ENCODE measurements around the gene ETFB.
"Not testable (repeated sequence)": the region's sequence is repeated elsewhere in the genome, so short reads cannot be mapped to it uniquely, and the experiment has no call there.

ETFB gene

DNA sequence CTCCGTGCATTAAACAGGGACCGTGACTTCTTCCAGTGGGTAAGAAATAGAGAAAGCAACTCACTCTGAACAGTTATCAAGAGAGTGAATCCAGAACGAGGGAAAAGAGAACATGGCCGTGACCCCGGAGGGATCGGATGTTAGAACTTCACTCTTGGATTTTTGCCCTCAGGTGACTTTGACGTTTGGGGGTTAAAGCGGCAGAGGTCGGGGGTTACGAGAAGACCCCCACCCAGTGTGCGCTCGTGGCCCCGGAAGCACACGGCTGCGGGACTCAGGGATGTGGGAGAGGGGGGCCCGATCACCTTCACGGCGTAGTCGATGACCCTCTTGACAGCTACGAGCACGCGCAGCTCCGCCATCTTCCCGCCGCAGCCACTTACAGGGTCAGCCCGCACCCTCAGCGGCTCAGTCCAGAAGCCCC, at the start of gene ETFB:
Gene ETFB, minus strand, starts transcription at position 424 of the 424 bp plus-strand sequence. Its CDS starts 62 bp downstream, at position 362.
- Histone ChIP-seq H3K27ac (ENCODE audit: low read length) (peak within 1 kb of the TSS; percentile 96), H3K9me3 (ENCODE audit: control insufficient read depth in 1 of 2, low read length in 2 of 2) (no peaks in the 10 kb centered on the region), H3K27me3 (ENCODE audit: low read depth, low read length) (no peaks in the 10 kb centered on the region), H3K36me3 (ENCODE audit: control insufficient read depth in 1 of 2, insufficient read depth in 2 of 2, low read length in 2 of 2) (no peaks in the 10 kb centered on the region), H3K4me3 (ENCODE audit: low read depth in 1 of 2, low read length in 2 of 2) (peak within 1 kb of the TSS; percentile 89 to 99), H3K4me1 (ENCODE audit: control insufficient read depth in 1 of 2, insufficient read depth in 2 of 2, low read length in 2 of 2) (peaks cover 0 to 31% of the 10 kb centered on the region in 2 donors)

DNA sequence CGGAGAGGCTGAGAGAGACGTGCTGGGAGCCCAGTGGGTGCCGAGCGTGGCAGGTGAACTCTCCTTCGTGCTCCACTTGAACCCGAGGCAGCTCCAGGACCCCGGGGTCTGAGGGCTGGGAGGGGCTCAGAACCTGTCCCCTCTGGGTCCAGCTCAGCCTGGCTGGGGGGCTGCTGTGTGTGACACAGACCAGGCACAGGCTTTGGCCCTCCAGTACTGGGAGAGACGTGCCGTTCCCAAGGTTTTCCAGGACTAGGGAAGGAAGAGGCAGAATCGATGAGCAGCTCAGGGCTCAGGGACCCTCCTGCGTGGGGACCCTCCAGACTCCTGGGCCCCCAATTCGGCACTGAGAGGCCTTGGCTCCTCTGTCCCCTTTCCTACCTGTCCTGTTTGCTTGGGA, 49.0 kb upstream of the ETFB start:
- H3K27me3 ChIP-seq (ENCODE audit: low read depth, low read length), result no peaks in the 10 kb centered on the region
- no peak overlapping the region for H3K27ac ChIP-seq (ENCODE audit: low read length)
- H3K9me3 ChIP-seq (ENCODE audit: control insufficient read depth in 1 of 2, low read length in 2 of 2), result no peaks in the 10 kb centered on the region
- no peaks in the 10 kb centered on the region for H3K4me1 ChIP-seq (ENCODE audit: control insufficient read depth in 1 of 2, insufficient read depth in 2 of 2, low read length in 2 of 2)
- no peaks in the 10 kb centered on the region for H3K36me3 ChIP-seq (ENCODE audit: control insufficient read depth in 1 of 2, insufficient read depth in 2 of 2, low read length in 2 of 2)
- H3K4me3 ChIP-seq (ENCODE audit: low read depth in 1 of 2, low read length in 2 of 2), result no peak overlapping the region

DNA sequence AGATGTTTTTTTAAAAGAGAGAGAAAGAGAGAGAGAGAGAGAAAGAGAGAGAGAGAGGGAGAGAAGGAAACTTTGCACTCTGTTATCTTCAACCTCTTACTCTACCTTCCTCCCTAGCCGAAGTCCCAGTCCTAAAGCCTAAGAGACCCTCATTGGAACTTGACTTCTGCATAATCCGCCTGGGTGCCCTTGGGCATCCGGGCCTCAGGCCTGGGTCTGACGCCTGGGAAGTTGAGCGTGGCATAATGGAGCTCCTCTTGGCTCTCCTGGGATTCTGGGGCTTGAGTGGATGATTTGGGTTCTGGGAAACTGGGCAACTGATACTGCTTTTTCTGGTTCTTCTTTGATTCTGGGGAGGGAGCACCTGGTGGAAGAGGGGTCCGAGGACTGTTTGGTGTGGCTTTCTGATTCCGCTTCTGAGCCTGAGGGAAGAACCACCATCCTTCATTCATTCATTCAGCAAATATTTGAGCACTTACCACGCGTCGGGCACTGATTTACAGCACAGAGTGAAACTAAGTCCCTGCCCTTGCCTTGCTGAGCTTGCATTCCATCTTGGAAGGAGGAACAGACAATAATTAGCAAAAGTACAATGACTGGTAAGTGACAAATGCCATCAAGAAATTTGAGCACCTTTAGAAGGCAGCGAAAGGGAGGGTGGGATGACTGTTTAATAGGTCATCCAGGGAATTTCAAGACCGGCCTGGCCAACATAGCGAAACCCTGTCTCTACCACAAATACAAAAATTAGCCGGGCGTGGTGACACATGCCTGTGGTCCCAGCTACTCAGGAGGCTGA, 45.0 kb upstream of the ETFB start:
- Histone ChIP-seq H3K27ac (ENCODE audit: low read length) (no peak overlapping the region), H3K4me3 (ENCODE audit: low read depth in 1 of 2, low read length in 2 of 2) (no peak overlapping the region), H3K36me3 (ENCODE audit: control insufficient read depth in 1 of 2, insufficient read depth in 2 of 2, low read length in 2 of 2) (no peaks in the 10 kb centered on the region), H3K9me3 (ENCODE audit: control insufficient read depth in 1 of 2, low read length in 2 of 2) (no peaks in the 10 kb centered on the region), H3K4me1 (ENCODE audit: control insufficient read depth in 1 of 2, insufficient read depth in 2 of 2, low read length in 2 of 2) (peaks cover 0 to 3% of the 10 kb centered on the region in 2 donors), H3K27me3 (ENCODE audit: low read depth, low read length) (no peaks in the 10 kb centered on the region)

DNA sequence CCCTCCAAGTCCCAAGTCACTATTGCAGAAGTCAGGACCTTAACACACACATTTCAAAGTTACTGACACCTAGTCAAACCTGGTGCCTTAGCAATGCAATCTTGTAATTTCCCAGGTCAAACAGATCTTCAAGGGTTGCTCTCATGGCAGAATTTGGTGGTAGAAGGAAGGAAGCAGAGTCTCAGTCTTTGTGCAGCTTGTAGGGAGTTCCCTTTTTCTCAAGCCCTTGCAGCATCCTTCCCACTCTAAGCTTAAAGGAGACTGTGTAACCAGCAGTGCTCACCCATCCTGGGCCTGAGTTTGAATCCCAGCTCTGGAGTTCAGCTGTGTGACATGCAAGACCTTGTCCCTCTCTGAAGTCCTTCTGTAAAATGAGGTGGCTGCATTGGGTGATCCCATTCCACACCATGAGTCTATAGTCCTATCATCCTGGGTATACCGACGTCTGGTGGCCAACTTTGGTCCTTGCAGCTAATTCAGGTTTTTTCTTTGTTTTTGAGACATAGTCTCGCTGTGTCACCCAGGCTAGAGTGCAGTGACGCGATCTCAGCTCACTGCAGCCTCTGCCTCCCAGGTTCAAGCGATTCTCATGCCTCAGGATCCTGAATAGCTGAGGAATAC, 41.4 kb upstream of the ETFB start:
- no peaks in the 10 kb centered on the region for H3K36me3 ChIP-seq (ENCODE audit: control insufficient read depth in 1 of 2, insufficient read depth in 2 of 2, low read length in 2 of 2)
- peaks cover 0 to 6% of the 10 kb centered on the region in 2 donors for H3K9me3 ChIP-seq (ENCODE audit: control insufficient read depth in 1 of 2, low read length in 2 of 2)
- H3K27me3 ChIP-seq (ENCODE audit: low read depth, low read length), result no peaks in the 10 kb centered on the region
- no peak overlapping the region for H3K4me3 ChIP-seq (ENCODE audit: low read depth in 1 of 2, low read length in 2 of 2)
- peaks cover 0 to 3% of the 10 kb centered on the region in 2 donors for H3K4me1 ChIP-seq (ENCODE audit: control insufficient read depth in 1 of 2, insufficient read depth in 2 of 2, low read length in 2 of 2)
- H3K27ac ChIP-seq (ENCODE audit: low read length), result no peak overlapping the region

- Histone ChIP-seq H3K9me3 (ENCODE audit: control insufficient read depth in 1 of 2, low read length in 2 of 2) (peaks cover 7 to 11% of the 10 kb centered on the region in 2 donors), H3K27ac (ENCODE audit: low read length) (no peak overlapping the region), H3K27me3 (ENCODE audit: low read depth, low read length) (no peaks in the 10 kb centered on the region), H3K36me3 (ENCODE audit: control insufficient read depth in 1 of 2, insufficient read depth in 2 of 2, low read length in 2 of 2) (no peaks in the 10 kb centered on the region), H3K4me3 (ENCODE audit: low read depth in 1 of 2, low read length in 2 of 2) (no peak overlapping the region), H3K4me1 (ENCODE audit: control insufficient read depth in 1 of 2, insufficient read depth in 2 of 2, low read length in 2 of 2) (no peaks in the 10 kb centered on the region)
Measured at GRCh38 chr19:51402117-51402516, 35.9 kb upstream of the ETFB start.

- H3K36me3 ChIP-seq (ENCODE audit: control insufficient read depth in 1 of 2, insufficient read depth in 2 of 2, low read length in 2 of 2); H3K27ac ChIP-seq (ENCODE audit: low read length); H3K27me3 ChIP-seq (ENCODE audit: low read depth, low read length); H3K4me1 ChIP-seq (ENCODE audit: control insufficient read depth in 1 of 2, insufficient read depth in 2 of 2, low read length in 2 of 2); H3K4me3 ChIP-seq (ENCODE audit: low read depth in 1 of 2, low read length in 2 of 2): not testable (repeated sequence)
- peaks cover 7 to 11% of the 10 kb centered on the region in 2 donors for H3K9me3 ChIP-seq (ENCODE audit: control insufficient read depth in 1 of 2, low read length in 2 of 2)
Measured at GRCh38 chr19:51399936-51400335, 33.7 kb upstream of the ETFB start.

DNA sequence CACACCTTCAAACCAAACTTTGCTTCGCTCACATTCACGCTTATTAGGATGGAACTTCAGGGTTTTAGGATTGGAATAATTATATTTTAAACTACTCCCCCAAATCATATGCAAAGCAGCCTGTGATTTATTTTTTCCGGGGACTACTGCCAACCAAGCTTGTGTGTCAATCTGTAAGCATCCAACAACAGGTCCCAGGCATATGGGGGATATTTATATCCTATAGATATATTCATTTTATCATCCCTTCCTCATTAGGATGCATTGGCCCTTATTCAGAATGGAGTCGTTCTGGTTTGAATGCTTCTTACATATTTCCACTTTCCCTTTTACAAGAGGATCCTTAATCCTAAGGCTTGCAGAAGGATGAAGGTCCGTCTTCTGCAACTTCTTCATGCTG, 33.0 kb upstream of the ETFB start:
- peaks cover 0 to 8% of the 10 kb centered on the region in 2 donors for H3K4me1 ChIP-seq (ENCODE audit: control insufficient read depth in 1 of 2, insufficient read depth in 2 of 2, low read length in 2 of 2)
- no peaks in the 10 kb centered on the region for H3K27me3 ChIP-seq (ENCODE audit: low read depth, low read length)
- no peak overlapping the region for H3K4me3 ChIP-seq (ENCODE audit: low read depth in 1 of 2, low read length in 2 of 2)
- H3K36me3 ChIP-seq (ENCODE audit: control insufficient read depth in 1 of 2, insufficient read depth in 2 of 2, low read length in 2 of 2), result no peaks in the 10 kb centered on the region
- peaks cover 7 to 11% of the 10 kb centered on the region in 2 donors for H3K9me3 ChIP-seq (ENCODE audit: control insufficient read depth in 1 of 2, low read length in 2 of 2)
- no peak overlapping the region for H3K27ac ChIP-seq (ENCODE audit: low read length)

DNA sequence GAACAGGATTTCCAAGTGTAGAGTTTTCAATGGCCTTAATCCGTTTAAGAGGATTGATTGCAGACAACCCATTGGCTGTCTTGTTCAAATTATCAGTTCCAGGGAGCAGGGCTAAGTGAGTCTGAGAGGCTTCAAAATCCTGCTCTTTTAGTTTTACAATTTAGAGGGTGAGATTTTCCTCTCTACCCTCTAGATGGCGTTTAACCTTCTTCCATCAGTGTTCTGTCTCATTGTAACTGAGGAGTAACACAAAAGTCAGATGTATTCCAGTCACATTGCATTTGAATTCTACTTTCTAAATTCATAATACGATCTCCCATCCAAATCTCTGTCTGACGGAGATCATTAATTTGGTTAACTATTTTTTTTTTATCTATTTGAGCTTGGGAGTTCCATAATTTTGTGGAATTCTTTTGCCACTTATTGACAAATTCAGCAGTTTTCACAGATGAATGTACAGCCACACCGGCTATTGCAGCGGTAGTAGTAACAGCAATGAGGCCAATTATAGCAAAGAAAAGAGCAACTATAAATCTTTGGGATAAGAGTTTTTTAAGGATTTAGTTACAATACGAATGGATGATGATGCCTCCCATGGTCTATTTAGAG, 32.0 kb upstream of the ETFB start:
- no peaks in the 10 kb centered on the region for H3K36me3 ChIP-seq (ENCODE audit: control insufficient read depth in 1 of 2, insufficient read depth in 2 of 2, low read length in 2 of 2)
- H3K9me3 ChIP-seq (ENCODE audit: control insufficient read depth in 1 of 2, low read length in 2 of 2), result peaks cover 7 to 8% of the 10 kb centered on the region in 2 donors
- no peak overlapping the region for H3K27ac ChIP-seq (ENCODE audit: low read length)
- H3K4me3 ChIP-seq (ENCODE audit: low read depth in 1 of 2, low read length in 2 of 2), result no peak overlapping the region
- no peaks in the 10 kb centered on the region for H3K27me3 ChIP-seq (ENCODE audit: low read depth, low read length)
- peaks cover 0 to 12% of the 10 kb centered on the region in 2 donors for H3K4me1 ChIP-seq (ENCODE audit: control insufficient read depth in 1 of 2, insufficient read depth in 2 of 2, low read length in 2 of 2)

DNA sequence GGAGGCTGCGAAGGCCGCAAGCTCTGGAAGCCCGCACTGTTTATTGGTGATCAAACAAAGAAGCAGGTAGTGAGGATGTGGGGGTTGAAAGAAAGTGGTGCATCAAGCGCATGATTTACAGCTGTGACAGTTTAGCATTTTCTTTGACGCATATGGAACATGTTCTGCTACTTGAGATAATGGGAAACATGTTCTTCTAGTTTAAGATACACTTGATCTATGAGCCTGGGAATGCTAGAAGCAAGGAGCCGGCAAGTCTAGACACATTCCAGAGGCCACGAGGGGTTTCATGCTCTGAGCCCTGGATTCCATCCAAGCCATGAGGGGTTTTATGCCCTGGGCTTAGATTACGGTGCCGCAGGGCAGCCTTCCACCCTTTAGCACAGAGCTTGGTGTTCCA, 31.3 kb upstream of the ETFB start:
- not testable (repeated sequence) for H3K4me3 ChIP-seq (ENCODE audit: low read depth in 1 of 2, low read length in 2 of 2); H3K27ac ChIP-seq (ENCODE audit: low read length); H3K27me3 ChIP-seq (ENCODE audit: low read depth, low read length); H3K9me3 ChIP-seq (ENCODE audit: control insufficient read depth in 1 of 2, low read length in 2 of 2); H3K36me3 ChIP-seq (ENCODE audit: control insufficient read depth in 1 of 2, insufficient read depth in 2 of 2, low read length in 2 of 2)
- H3K4me1 ChIP-seq (ENCODE audit: control insufficient read depth in 1 of 2, insufficient read depth in 2 of 2, low read length in 2 of 2), result peaks cover 0 to 12% of the 10 kb centered on the region in 2 donors

GRCh38 chr19:51396175-51396574, 30.0 kb upstream of the ETFB start:
- Histone ChIP-seq H3K27ac (ENCODE audit: low read length) (no peak overlapping the region), H3K9me3 (ENCODE audit: control insufficient read depth in 1 of 2, low read length in 2 of 2) (no peaks in the 10 kb centered on the region), H3K4me1 (ENCODE audit: control insufficient read depth in 1 of 2, insufficient read depth in 2 of 2, low read length in 2 of 2) (peaks cover 0 to 12% of the 10 kb centered on the region in 2 donors), H3K36me3 (ENCODE audit: control insufficient read depth in 1 of 2, insufficient read depth in 2 of 2, low read length in 2 of 2) (no peaks in the 10 kb centered on the region), H3K27me3 (ENCODE audit: low read depth, low read length) (no peaks in the 10 kb centered on the region), H3K4me3 (ENCODE audit: low read depth in 1 of 2, low read length in 2 of 2) (no peak overlapping the region)

- H3K4me3 ChIP-seq (ENCODE audit: low read depth in 1 of 2, low read length in 2 of 2), result peak overlapping the region; percentile 70 to 71
- peak overlapping the region; percentile 77 for H3K27ac ChIP-seq (ENCODE audit: low read length)
- no peaks in the 10 kb centered on the region for H3K36me3 ChIP-seq (ENCODE audit: control insufficient read depth in 1 of 2, insufficient read depth in 2 of 2, low read length in 2 of 2)
- peaks cover 0 to 12% of the 10 kb centered on the region in 2 donors for H3K4me1 ChIP-seq (ENCODE audit: control insufficient read depth in 1 of 2, insufficient read depth in 2 of 2, low read length in 2 of 2)
- no peaks in the 10 kb centered on the region for H3K27me3 ChIP-seq (ENCODE audit: low read depth, low read length)
- H3K9me3 ChIP-seq (ENCODE audit: control insufficient read depth in 1 of 2, low read length in 2 of 2), result no peaks in the 10 kb centered on the region
Measured at GRCh38 chr19:51394050-51394836, 28.1 kb upstream of the ETFB start.

Data from muscle layer of duodenum (tissue), 2 donors.